Stimulated activated CD8-positive, alpha-beta memory T cell treated with anti-CD3 and anti-CD28 coated beads, Interleukin-12 subunit alpha, Interleukin-12 subunit beta, amount 100 ng/mL, for 24 hours (primary cell): Measurements from ENCODE around the gene MALT1.

ENCODE experiments used
- DNase-seq: peaks from one replicate; pipeline ENCODE4 v3.0.0-alpha.2; 2020; ENCODE audit errors: extremely low read depth

Gene MALT1

DNA sequence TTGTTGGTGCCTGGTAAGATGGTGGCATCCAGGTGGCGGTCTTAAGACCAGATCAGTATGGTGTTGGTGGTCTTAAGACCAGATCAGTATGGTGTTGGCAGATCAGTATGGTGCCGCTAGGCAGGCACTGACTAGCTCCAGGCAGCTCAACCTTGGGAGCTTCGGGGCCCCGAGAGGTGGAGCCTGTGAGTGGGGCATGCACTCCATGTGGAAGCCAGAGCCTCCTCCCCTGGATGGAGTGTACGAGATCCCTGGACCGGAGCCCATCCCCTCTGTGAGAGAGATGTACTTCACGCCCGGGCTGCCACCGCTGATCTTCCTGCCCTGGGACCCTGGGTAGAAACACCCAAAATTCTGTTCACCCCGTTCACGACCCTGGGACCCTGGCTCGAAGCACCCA lies 19.0 kb downstream of the MALT1 start:
- no peak for DNase-seq

DNA sequence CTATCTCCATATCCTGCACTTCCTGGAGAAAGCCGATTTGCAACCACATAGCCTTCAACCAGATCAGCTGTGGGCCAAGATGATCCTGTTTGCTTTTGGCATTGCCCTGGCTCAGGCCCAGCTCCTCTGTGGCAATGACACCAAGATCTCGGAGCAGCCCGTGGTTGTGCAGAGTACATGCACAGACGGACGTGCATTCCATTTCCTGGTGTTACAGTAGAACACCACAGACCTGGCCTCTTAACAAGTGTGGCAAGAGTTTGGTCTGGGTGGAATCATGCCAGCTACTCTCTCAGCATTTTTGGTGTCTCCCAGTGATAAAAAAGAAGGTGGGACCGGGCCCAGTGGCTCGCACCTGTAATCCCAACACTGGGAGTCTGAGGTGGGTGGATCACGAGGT lies 20.0 kb downstream of the MALT1 start:
- no peak for DNase-seq

DNA sequence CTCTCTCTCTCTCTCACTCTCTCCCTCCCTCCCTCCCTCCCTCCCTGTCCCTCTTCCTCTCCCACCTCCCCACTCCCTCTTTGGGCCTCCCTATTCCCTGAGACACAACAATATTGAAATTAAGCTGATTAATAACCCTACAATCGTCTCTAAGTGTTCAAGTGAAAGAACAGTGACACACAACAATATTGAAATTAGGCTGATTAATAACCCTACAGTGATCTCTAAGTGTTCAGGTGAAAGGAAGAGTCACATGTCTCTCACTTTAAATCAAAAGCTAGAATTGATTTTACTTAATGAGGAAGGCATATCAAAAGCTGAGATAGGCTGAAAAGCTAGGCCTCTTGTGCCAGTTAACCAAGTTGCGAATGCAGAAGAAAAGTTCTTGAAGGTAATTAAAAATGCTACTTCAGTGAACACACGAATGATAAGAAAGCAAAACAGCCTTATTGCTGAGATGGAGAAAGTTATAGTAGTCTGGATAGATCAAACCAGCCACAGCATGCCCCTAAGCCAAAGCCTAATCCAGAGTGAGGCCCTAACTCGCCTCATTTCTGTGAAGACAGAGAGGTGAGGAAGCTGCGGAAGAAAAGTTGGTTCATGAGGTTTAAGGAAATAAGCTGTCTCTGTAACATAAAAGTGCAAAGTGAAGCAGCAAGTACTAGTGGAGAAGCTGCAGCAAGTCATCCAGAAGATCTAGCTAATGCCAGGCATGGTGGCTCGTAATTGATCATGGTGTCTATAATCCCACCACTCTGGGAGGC lies 21.3 kb downstream of the MALT1 start:
- no peak for DNase-seq

DNA sequence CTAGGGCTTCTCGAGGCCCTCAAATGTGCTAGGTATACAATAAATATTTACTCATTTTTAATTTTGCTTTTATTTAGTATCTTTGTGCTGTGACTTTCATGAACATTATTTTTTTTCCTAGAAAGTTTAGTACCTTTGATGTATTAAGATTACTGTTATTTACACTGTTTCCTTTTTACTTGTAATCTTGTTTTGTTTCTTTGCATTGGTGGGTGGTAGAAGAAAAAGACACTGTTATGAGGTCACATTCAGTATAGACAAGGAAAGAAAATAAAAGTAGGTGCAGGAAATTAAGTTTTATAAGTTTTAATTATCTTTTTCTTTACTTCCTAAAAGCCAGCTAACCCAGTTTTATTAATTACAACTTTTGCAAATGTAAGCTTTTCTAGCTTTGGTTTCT lies 23.0 kb downstream of the MALT1 start:
- DNase-seq, result no peak

DNA sequence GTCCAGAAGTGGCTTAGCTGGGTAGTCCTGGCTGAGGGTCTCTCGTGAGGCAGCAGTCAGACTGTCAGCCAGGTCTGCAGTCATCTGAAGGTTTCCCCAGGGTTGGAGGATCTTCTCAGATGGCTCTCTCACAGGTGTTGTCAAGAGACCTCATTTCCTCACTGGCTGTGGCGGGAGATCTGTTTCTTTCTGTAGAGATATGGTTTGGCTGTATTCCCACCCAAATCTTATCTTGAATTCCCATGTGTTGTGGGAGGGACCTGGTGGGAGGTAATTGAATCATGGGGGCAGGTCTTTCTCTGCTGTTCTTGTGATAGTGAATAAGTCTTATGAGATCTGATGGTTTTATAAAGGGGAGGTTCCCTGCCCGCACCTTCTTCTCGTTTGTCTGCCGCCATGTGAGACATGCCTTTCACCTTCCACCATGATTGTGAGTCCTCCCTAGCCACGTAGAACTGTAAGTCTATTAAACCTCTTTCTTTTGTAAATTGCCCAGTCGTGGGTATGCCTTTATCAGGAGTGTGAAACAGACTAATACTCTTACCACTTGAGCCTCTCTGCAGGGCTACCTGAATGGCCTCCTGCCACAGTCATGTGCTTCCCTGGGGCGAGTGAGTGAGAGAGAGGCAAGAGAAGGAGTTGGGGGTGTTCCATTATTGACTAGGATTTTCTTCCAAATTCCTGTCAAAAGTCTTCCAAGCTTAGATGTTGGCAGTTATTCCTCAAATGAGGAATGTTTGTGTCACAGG lies 23.6 kb downstream of the MALT1 start:
- no peak for DNase-seq

DNA sequence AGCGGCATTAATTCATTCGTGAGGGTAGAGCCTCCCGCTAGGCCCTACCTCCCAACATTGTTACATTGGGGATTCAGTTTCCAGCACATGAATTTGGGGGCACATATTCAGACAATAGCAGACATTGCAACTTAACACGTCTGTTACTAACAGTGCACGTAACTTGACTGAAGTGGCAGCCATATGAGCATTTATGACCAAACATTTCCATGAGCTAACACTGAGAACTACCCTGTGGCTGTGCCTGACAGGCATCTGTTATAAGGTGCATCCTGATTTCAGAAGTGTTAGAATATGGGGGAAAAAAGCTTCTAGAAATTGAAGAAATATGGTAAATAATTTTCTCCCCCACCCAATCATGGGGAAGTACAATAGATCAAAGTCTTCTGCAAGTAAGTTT lies 24.5 kb downstream of the MALT1 start:
- DNase-seq, result no peak

DNA sequence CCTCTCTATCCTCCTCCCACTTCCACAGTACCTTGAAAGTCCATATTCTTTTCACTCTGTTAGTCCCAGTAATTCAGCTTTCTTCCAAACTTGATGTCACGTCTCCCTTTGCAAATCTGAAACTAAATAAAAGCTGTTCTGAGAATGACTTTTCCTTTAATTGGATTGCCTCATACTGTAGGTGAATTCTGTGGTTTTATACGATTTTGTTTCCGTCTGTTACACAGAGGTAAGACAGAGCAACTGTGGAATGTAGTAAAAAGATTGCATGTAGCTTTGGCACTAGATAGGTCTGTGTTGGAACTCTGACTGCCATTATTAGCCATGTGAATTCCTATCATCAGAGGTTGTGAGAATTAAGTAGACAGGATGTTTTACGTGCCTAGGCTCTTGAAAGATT lies 25.9 kb downstream of the MALT1 start:
- no peak for DNase-seq

DNA sequence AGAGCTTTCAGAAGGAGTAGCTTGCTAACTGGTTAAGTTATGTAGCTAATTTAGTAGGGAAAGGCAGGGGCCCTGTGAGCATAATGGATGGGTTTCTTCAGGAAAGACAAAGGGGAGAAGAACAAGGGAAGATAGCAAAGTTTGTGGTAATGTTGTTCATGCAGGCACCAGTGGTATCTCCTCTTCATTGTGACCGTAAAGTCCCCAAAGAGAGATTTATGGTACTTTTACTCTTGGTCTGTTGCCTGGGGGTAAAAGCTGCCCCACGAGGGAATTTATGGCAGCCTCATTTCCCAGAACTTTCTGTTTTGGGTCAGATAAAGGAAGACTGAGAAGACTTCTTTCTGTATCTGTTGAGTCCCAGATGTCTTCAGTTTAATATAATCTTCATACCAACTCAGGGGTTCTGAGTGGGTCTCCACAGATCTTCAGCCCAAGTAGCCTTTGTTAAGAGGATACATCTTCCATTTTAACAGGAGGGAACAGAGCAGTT lies 27.5 kb downstream of the MALT1 start:
- no peak for DNase-seq

DNA sequence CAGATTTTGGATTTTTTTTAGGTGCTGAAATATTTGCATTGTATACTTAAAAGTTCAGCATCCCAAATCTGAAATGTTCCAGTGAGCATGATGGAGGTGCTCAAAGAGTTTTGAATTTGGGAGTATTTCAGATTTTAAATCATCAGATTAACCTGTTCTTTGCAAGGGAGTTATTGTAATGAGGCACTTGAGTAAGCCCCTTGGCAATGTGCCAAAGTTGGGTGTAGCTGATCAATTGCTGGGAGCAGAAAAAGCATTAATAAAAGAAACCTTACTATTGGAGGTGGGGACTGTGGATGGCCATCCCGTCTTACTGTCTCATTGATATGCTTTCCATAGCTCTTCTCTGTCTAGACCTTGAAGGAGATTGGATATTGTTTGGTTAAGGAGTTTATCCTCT lies 28.3 kb downstream of the MALT1 start:
- DNase-seq, result no peak

DNA sequence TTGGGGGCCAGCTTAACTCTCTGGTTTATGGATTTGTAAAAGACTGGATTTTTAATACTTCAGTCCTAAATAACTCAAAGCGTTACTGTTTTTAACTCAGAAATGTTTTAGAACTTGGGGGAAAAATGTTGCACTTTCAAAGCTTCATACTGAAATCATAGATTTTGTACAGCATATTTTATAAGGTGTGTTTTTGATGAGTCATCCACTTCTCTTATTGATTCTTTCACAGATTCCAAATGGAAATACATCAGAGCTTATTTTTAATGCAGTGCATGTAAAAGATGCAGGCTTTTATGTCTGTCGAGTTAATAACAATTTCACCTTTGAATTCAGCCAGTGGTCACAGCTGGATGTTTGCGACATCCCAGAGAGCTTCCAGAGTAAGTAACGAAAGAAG lies 28.9 kb downstream of the MALT1 start:
- no peak for DNase-seq

DNA sequence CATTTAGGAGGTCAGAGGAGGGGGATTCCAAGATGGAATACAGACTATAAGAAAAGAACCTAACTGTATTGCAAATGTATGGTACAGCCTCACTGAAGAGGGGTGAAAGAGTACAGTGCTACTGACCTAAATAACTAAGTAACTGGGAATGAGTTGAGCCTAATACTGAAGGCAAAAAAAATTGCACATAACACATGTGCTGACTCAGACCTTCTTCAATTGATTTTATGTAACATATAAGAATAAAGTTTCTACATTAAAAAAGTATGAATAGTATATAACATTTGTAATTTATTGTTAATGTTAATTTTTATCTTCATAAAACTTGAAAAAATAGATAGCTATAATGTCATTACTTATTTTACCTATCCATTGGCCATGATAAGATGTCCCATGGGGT lies 41.7 kb downstream of the MALT1 start:
- no peak for DNase-seq

DNA sequence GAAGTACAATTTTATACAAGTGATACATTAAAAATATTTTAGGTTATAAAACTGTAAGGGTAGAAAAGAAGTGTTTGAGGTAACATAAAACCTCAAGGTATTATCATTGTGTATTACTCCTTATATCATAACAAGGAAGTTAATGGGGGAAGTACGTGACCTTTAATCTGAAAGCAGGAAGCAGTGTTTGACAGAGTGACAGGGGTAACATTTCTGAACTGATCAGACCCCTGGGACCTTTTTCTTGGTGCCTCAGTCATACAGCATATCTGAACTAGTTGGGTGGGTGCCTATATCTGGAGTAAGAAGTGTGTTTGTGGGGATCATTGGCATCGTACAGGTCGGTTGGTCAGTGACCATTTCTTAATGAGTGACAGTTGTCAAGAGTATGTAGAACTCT lies 43.0 kb downstream of the MALT1 start:
- no peak for DNase-seq

DNA sequence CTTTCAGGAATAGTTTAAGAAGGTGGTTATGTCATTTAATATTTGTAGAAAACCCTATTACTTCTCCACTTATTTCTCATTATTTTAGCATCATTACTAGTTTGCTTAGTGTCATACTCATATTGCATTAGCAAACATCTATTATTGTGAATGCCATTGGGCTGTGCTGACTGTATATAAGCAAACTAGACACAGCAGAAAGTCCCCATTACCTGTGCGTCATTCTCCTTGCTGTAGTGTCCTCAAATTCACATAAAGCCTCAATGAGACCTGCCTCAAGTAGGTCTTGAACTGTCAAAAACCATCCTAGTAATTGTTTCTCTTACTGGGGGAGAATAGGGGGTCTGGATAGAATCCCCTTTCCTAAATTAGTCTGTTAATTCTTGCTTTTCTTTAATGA lies 43.6 kb downstream of the MALT1 start:
- no peak for DNase-seq

DNA sequence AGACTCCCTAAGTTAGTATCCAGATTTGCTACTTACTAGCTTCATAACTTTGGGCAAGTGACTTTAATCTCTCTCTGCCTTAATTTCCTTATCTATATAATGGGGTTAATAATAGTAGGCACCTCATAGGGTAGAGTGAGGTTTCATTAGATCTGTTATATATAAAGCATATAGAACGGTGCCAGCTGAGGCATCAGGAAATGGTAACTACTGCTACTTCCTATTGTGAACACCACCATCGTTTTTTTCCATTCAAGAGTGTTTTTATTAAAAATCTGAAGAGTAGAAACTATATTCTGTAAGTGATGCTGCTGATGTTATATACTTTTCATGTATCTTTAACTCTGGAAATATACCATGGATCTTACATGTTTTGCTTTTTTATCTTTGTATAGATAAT lies 44.3 kb downstream of the MALT1 start:
- no peak for DNase-seq

DNA sequence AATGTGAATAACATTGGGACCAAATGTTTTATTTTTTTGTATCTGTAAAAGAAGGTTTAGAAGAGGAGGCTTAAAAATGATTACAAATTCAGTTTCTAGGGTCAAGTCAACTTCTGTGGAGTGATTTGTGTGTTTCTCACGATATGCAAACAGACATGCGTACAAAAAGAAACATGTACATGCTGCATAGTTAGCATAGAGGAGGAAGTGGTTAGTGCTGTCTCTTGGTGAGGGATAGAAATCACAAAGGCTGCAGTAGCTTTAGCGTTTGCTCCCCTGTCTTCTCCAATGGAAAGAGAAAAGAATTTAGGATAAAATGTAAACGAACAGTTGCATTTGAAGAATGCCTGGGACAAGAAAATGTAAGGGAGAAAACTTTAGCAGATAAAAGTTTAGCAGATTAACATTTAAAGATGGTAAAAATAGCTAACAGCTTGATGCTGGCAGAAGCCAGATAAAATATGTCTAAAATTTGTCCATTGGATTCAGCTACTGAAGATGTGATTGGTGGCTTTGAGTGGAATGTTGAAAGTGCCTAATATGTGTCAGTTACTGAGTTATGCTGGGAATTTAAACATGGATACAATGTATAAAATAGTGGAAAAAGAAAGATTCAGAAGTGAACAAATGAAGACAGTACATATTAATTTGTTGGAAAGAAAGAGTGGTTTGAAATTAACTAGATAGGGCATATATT lies 44.9 kb downstream of the MALT1 start:
- no peak for DNase-seq

DNA sequence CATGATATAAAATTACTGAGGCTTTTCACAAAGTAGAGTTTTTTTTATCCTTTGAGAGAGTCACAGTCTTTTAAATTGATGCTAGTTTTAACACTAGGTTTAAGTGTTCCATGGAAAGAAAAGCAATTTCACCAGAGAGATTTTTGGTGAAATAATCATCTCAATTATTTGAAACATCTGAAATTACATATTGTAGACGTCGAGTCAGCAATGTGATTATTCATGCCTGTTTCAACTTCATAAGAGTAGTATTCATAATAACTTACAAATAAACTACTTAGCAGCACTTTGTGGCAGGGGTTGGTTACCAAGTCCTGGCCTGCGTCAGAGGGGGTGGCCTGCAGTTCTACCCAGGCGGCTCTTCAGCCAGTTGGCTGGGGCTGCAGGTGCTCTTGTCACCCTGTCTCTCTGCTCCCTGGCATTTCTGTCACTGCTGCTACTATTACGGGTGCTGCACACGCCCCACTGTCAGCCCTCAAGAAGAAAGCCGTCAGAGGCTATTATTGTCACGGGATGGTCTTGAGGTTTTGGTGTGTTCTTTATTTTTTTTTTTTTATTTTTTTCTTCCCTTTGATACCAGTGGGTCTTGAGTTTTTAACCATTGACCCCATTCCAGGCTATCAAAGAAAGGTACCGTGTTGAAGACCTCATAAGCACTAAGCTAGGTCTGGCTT lies 50.4 kb downstream of the MALT1 start:
- DNase-seq, result no peak

DNA sequence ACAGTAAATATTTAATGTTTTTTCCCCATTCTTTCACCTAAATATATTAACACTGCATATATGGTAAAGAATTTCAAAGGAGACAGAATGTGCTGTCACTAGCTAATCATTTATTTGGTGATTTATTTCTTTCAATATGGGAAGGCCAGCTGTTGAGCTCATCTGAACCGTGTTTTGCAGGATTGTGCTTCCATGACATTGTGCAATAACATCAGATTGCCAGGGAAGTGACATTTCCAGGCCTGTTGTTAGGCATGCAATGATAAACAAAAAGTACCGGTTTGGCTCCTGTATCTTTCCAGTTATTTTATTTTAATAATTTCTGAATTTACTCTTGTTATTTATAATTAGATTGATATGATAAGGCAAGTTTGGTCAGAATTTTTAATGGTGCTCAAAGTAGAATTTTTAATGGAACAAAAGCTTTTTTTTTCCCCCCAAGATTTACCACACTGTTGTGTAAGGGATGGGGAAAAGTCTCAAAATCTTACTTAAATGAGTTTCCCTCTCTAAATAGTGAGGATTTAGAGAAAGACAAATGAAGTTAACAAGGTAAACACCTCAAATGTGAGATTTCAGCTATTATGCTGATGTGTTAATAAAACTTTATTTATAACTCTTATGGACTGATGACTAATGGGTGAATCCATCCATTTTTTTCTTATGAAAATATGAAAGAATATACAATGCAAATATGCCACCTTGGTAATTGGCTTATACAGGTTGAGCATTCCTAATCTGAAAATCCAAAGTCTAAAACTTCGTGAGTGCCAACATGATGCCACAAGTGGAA lies 52.7 kb downstream of the MALT1 start:
- no peak for DNase-seq

DNA sequence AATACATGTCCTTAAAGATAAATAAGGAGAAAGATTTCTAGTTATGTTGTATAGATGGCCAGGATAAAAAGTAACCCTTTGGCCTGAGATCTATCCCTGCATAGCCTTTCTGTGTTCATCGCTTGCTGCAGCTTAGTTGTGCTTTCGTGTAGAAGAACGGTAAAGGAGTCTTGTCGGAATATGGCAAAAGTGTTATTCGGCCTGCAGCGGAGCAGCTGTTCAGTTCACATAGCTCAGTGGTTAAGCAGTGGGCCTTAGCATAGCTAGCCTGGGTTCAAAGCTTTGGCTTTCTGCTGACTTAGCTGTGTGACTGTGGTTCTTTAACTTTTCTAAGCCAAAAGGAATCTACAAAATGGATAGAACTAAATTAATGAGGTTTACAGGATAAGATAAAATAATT lies 55.4 kb downstream of the MALT1 start:
- no peak for DNase-seq

DNA sequence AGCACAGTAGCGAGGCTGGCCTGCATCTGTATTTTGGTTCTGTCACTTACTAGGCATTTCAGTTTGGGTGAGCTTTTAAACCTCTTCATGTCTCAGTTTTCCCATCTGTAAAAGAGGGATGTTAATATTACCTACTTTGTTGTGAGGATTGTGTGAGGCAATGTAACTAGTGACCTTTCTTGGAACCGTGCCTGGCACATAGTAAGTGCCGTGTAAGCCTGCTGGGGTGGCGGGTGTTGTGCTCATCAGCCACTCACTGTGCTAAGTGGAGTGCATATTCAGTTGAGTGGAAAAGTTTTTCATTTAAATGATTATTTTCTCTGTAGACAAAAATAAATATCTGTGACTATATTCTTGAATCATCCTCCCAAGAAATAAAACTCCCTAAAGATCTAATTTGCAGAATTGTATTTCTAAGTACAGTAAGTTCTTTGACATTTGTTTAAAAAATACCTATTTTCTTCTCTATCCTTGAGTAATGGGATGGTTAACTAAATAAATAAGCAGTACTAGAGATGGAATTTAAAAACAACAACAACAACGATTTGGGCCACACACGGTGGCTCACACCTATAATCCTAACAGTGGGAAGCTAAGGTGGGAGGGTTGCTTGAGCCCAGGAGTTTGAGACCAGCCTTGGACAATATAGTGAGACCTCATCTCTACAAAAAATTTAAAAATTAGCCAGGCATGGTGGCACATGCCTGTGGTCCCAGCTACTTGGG lies 56.7 kb downstream of the MALT1 start:
- no peak for DNase-seq

DNA sequence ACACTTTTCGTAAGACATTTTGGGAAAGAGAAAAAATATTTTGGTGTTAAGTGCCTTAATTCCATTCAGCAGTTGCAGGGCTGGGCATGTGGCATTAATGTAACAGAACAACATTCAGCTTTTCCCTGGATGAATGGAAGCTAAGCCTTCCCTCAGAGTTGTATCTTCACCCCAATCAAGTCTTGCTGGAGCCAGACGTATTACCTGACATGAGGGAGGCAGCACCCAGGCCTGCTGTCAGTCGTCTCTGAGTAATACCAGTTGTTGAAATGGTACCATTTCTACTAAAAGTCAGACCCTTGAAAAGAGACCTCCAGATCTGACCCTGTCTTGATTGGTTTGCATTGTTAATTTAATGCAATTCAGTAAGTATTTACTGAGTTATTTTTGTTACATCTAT lies 57.5 kb downstream of the MALT1 start:
- DNase-seq, result no peak

DNA sequence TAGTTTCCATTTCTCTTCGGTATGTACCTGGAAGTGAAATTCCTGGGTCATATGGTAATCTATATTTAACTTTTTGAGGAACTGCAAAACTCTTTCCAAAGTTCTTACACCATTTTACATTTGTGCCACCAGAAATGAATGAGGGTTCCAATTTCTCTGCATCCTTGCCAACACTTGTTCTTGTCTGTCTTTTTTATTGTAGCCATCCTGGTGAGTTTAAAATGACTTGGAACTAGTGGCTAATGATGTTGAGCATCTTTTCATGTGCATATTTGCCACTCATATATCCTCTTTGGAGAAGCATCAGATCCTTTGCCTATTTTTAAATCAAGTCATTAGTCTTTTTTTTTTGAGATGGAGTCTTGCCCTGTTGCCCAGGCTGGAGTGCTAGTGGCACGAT lies 59.4 kb downstream of the MALT1 start:
- DNase-seq, result no peak
